HepG2 (cell line): Measurements from ENCODE around the gene KXD1. TPM values are rescaled to one million over a fixed set of nuclear protein-coding genes. Genes with fewer than 3 reads are reported as not detected.

Source experiments
- ATF7 ChIP-seq, 2 experiments: fragments of 450-650 bp in 1 of 2; sonication (generic) in 1 of 2; formaldehyde crosslinking in 1 of 2; IDR thresholded peaks; 2 replicates each; pipeline versions ENCODE4 v1.4.0 to v1.6.1; 2016 to 2020; ENCODE audit warnings: antibody characterized with exemption in 1 of 2, mild to moderate bottlenecking in 1 of 2, missing genetic modification reagents in 1 of 2
- ELF1 ChIP-seq: sonication (generic); formaldehyde crosslinking; IDR thresholded peaks from 2 replicates; pipeline ENCODE4 v1.4.0; 2020; ENCODE audit warnings: missing genetic modification reagents
- EP300 ChIP-seq, 3 experiments: sonication (generic) in 1 of 3; formaldehyde crosslinking in 1 of 3; IDR thresholded peaks; 2 replicates each; pipeline versions ENCODE4 v1.5.1 to v1.6.1; 2011 to 2020; ENCODE audit warnings: low read depth in 2 of 3, low read length in 2 of 3, borderline replicate concordance in 1 of 3, improper control_type of control experiment in 1 of 3, mild to moderate bottlenecking in 1 of 3, missing genetic modification reagents in 1 of 3, moderate library complexity in 1 of 3
- MAX ChIP-seq: IDR thresholded peaks from 2 replicates; pipeline ENCODE4 v1.6.1; 2012; ENCODE audit warnings: inconsistent platforms
- MEF2D ChIP-seq: sonication (generic); formaldehyde crosslinking; IDR thresholded peaks from 2 replicates; pipeline ENCODE4 v1.5.1; 2020; ENCODE audit warnings: mild to moderate bottlenecking, missing genetic modification reagents
- MIER3 ChIP-seq: IDR thresholded peaks from 2 replicates; pipeline ENCODE4 v1.6.1; 2016; ENCODE audit warnings: missing compliant biosample characterization, borderline replicate concordance
- MXD3 ChIP-seq: IDR thresholded peaks from 2 replicates; pipeline ENCODE4 v1.6.1; 2016; ENCODE audit warnings: mild to moderate bottlenecking, missing biosample characterization, missing genetic modification reagents
- MYC ChIP-seq: sonication (generic); formaldehyde crosslinking; IDR thresholded peaks from 2 replicates; pipeline ENCODE4 v1.9.0; 2021; ENCODE audit warnings: missing genetic modification reagents, borderline replicate concordance
- PHF21A ChIP-seq: sonication (generic); formaldehyde crosslinking; IDR thresholded peaks from 2 replicates; pipeline ENCODE4 v1.5.0; 2020; ENCODE audit warnings: mild to moderate bottlenecking, missing genetic modification reagents
- RBM22 ChIP-seq: fragments of 200-400 bp; formaldehyde crosslinking; optimal IDR thresholded peaks from 2 replicates; pipeline ENCODE3; 2017; ENCODE audit warnings: mild to moderate bottlenecking, low read length, moderate library complexity
- SOX5 ChIP-seq: IDR thresholded peaks from 2 replicates; pipeline ENCODE4 v1.6.1; 2016; ENCODE audit warnings: borderline replicate concordance
- TBX2 ChIP-seq: sonication (generic); formaldehyde crosslinking; IDR thresholded peaks from 2 replicates; pipeline ENCODE4 v1.5.0; 2020; ENCODE audit warnings: missing genetic modification reagents, mild to moderate bottlenecking, borderline replicate concordance
- TP53 ChIP-seq: sonication (generic); formaldehyde crosslinking; conservative IDR thresholded peaks from 2 replicates; pipeline ENCODE4 v1.4.0; 2020; ENCODE audit warnings: missing genetic modification reagents
- ZBTB43 ChIP-seq: sonication (generic); formaldehyde crosslinking; conservative IDR thresholded peaks from 2 replicates; pipeline ENCODE4 v1.4.0; 2020; ENCODE audit warnings: missing genetic modification reagents
- ZBTB7B ChIP-seq: sonication (generic); formaldehyde crosslinking; IDR thresholded peaks from 2 replicates; pipeline ENCODE4 v1.4.0; 2020; ENCODE audit warnings: missing genetic modification reagents
- ZMAT3 ChIP-seq: sonication (generic); formaldehyde crosslinking; conservative IDR thresholded peaks from 2 replicates; pipeline ENCODE4 v1.7.0; 2021; ENCODE audit warnings: missing genetic modification reagents
- ZNF17 ChIP-seq: sonication (generic); formaldehyde crosslinking; IDR thresholded peaks from 2 replicates; pipeline ENCODE4 v1.5.0; 2020; ENCODE audit warnings: mild to moderate bottlenecking, missing genetic modification reagents
- ZNF687 ChIP-seq: sonication (generic); formaldehyde crosslinking; IDR thresholded peaks from 2 replicates; pipeline ENCODE4 v1.5.1; 2020; ENCODE audit warnings: mild to moderate bottlenecking, missing genetic modification reagents, moderate library complexity
- polyA plus RNA-seq, 8 experiments: library from polyadenylated mRNA; depleted of rRNA in 3 of 8; stranded (reverse) in 7 of 8; unstranded in 1 of 8; fragments of >200 nt; fragmentation: Illumina TruSeq in 4 of 8; extraction: Trizol in 4 of 8; gene quantifications; 2 replicates each; pipeline versions ENCODE4 v1.2.1 to v1.2.3, GENCODE V29; 2011 to 2016; ENCODE audit warnings: low read depth in 4 of 8, missing spikeins in 1 of 8, mixed read lengths in 1 of 8; ENCODE audit not compliant: insufficient read depth in 1 of 8
- total RNA-seq, 5 experiments: library from RNA; depleted of rRNA; stranded (reverse); fragments of >200 nt; fragmentation: Illumina TruSeq; extraction: Trizol; gene quantifications; 2 replicates each; pipeline ENCODE4 v1.2.3, GENCODE V29; 2016; ENCODE audit warnings: low read depth in 1 of 5
- TF ChIP-seq, protein P1 (sequence below): sonication (generic); formaldehyde crosslinking; IDR thresholded peaks from 2 replicates; pipeline ENCODE4 v1.4.0; 2020; ENCODE audit warnings: mild to moderate bottlenecking, missing genetic modification reagents
- TF ChIP-seq, protein P2 (sequence below): sonication (generic); formaldehyde crosslinking; IDR thresholded peaks from 2 replicates; pipeline ENCODE4 v1.4.0; 2020; ENCODE audit warnings: low read depth, mild to moderate bottlenecking, missing genetic modification reagents

The KXD1 gene
- total and polyA plus RNA-seq, 2 of the 13 experiments (the other 11 are each of a cell fraction or from before 2014, with no cell fraction given), result 44.6 to 143 TPM

GRCh38 chr19:18610556-18611326, 53.1 kb downstream of the KXD1 start (continued):
- TF ChIP-seq, protein P1, sequence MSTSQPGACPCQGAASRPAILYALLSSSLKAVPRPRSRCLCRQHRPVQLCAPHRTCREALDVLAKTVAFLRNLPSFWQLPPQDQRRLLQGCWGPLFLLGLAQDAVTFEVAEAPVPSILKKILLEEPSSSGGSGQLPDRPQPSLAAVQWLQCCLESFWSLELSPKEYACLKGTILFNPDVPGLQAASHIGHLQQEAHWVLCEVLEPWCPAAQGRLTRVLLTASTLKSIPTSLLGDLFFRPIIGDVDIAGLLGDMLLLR (CRISPR knock-in tag), result 0 out of 2 replicates have a peak, but pooled peaks have one; percentile 15
- peak; percentile 91 for TF ChIP-seq TBX2 (CRISPR knock-in tag)
- TF ChIP-seq MEF2D, result peak; percentile 38; the same call in 1 of the 2 replicates
- peak; percentile 67 for TF ChIP-seq MAX
- TF ChIP-seq MXD3 (CRISPR knock-in tag), result no peak
- TF ChIP-seq MIER3 (CRISPR knock-in tag), result peak; percentile 40; the same call in 1 of the 2 replicates
- TF ChIP-seq PHF21A (CRISPR knock-in tag), result peak; percentile 92
- TF ChIP-seq ZNF687 (CRISPR knock-in tag), result peak; percentile 80
- 0 out of 2 replicates have a peak, but pooled peaks have one; percentile 38 for TF ChIP-seq TP53
- peak; percentile 48; the same call in 1 of the 2 replicates for TF ChIP-seq ZMAT3 (CRISPR knock-in tag)
- TF ChIP-seq, protein P2, sequence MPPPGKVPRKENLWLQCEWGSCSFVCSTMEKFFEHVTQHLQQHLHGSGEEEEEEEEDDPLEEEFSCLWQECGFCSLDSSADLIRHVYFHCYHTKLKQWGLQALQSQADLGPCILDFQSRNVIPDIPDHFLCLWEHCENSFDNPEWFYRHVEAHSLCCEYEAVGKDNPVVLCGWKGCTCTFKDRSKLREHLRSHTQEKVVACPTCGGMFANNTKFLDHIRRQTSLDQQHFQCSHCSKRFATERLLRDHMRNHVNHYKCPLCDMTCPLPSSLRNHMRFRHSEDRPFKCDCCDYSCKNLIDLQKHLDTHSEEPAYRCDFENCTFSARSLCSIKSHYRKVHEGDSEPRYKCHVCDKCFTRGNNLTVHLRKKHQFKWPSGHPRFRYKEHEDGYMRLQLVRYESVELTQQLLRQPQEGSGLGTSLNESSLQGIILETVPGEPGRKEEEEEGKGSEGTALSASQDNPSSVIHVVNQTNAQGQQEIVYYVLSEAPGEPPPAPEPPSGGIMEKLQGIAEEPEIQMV (CRISPR knock-in tag), result peak; percentile 33; the same call in 1 of the 2 replicates
- no peak for TF ChIP-seq ZNF17 (CRISPR knock-in tag)
- TF ChIP-seq EP300 (IDR thresholded peaks at IDR 0.05; ENCODE audit: low read depth in 2 of 2, low read length in 2 of 2), result peak in 1 of 2 experiments; percentile 70; a peak in 1 of 4 replicates
- TF ChIP-seq EP300 (CRISPR knock-in tag; IDR thresholded peaks at IDR 0.05; ENCODE audit: borderline replicate concordance), result peak; percentile 93
- peak; percentile 93 for TF ChIP-seq ZBTB7B (CRISPR knock-in tag)
- TF ChIP-seq RBM22, result no peak
- TF ChIP-seq ELF1 (CRISPR knock-in tag), result peak; percentile 56; the same call in 1 of the 2 replicates
- peak; percentile 60; the same call in 1 of the 2 replicates for TF ChIP-seq SOX5 (CRISPR knock-in tag)
- TF ChIP-seq ZBTB43 (CRISPR knock-in tag), result peak; percentile 50; the same call in 1 of the 2 replicates
- no peak for TF ChIP-seq ATF7 (IDR thresholded peaks at IDR 0.05)
- 0 out of 2 replicates have a peak, but pooled peaks have one; percentile 25 for TF ChIP-seq ATF7 (CRISPR knock-in tag; IDR thresholded peaks at IDR 0.05)
- peak; percentile 71; the same call in 1 of the 2 replicates for TF ChIP-seq MYC
